GM12875 (cell line): ENCODE results near the gene SLC22A16.

Experiments
- H3K4me3 ChIP-seq: one replicate; pipeline ENCODE4 v1.5.1; 2011; ENCODE audit warnings: low read depth, low read length, control low read depth
- CTCF ChIP-seq: IDR thresholded peaks from 2 replicates; pipeline ENCODE4 v1.5.1; 2011; ENCODE audit warnings: low read depth, mild to moderate bottlenecking, control low read depth, inconsistent platforms, low read length, moderate library complexity, borderline replicate concordance; ENCODE audit not compliant: insufficient read depth

SLC22A16 gene

GRCh38 chr6:110419028-110419739, 57.2 kb downstream of the SLC22A16 start:
- no peak for TF ChIP-seq CTCF
- H3K4me3 ChIP-seq: no peak overlapping the region

- no peak for TF ChIP-seq CTCF
- no peak overlapping the region for H3K4me3 ChIP-seq
Measured at GRCh38 chr6:110418594-110418993, 57.8 kb downstream of the SLC22A16 start.

- no peak within 1 kb of the TSS for H3K4me3 ChIP-seq
- TF ChIP-seq CTCF: no peak
Measured at GRCh38 chr6:110415086-110415916, 61.1 kb downstream of the SLC22A16 start, which contains the start of gene DDO. Gene DDO, minus strand, starts transcription at chr6:110415575. Its CDS starts 2,113 bp downstream, at chr6:110413462.

GRCh38 chr6:110414669-110415068, 61.7 kb downstream of the SLC22A16 start:
- no peak overlapping the region for H3K4me3 ChIP-seq
- no peak for TF ChIP-seq CTCF

- H3K4me3 ChIP-seq: no peak overlapping the region
- no peak for TF ChIP-seq CTCF
Measured at GRCh38 chr6:110412360-110412759, 64.1 kb downstream of the SLC22A16 start.

GRCh38 chr6:110410511-110410910, 65.9 kb downstream of the SLC22A16 start:
- no peak for TF ChIP-seq CTCF
- H3K4me3 ChIP-seq: no peak overlapping the region
